ENCODE measurements around the gene PPP2CA.

PPP2CA gene

GRCh38 chr5:134206627-134207160 lies 19.2 kb downstream of the PPP2CA start:
- H3K27ac ChIP-seq, result no peak overlapping the region
- no peak for DNase-seq (ENCODE audit: low read depth, low spot score)

- no peak overlapping the region for H3K27ac ChIP-seq
- no peak for DNase-seq (ENCODE audit: low read depth, low spot score)
Observed at GRCh38 chr5:134204575-134204974, 21.3 kb downstream of the PPP2CA start.

- DNase-seq (ENCODE audit: low read depth, low spot score), result no peak
- no peak overlapping the region for H3K27ac ChIP-seq
Observed at GRCh38 chr5:134203630-134204029, 22.2 kb downstream of the PPP2CA start.

- DNase-seq (ENCODE audit: low read depth, low spot score), result no peak
Observed at GRCh38 chr5:134195666-134196065, 30.2 kb downstream of the PPP2CA start.

GRCh38 chr5:134189031-134189430 lies 36.8 kb downstream of the PPP2CA start:
- no peak for DNase-seq (ENCODE audit: low read depth, low spot score)
- no peak overlapping the region for H3K27ac ChIP-seq

More at GRCh38 chr5:134195666-134196065, 30.2 kb downstream of the PPP2CA start:
- H3K27ac ChIP-seq, result no peak overlapping the region

- no peak for DNase-seq (ENCODE audit: low read depth, low spot score)
- H3K27ac ChIP-seq, result no peak overlapping the region
Observed at GRCh38 chr5:134188092-134188491, 37.8 kb downstream of the PPP2CA start.

- H3K27ac ChIP-seq, result no peak overlapping the region
- no peak for DNase-seq (ENCODE audit: low read depth, low spot score)
Observed at GRCh38 chr5:134184155-134185135, 41.4 kb downstream of the PPP2CA start.

- H3K27ac ChIP-seq, result no peak overlapping the region
- no peak for DNase-seq (ENCODE audit: low read depth, low spot score)
Observed at GRCh38 chr5:134183481-134183880, 42.4 kb downstream of the PPP2CA start.

GRCh38 chr5:134178096-134178419 lies 47.8 kb downstream of the PPP2CA start:
- H3K27ac ChIP-seq, result peak overlapping the region; percentile 96
- DNase-seq (ENCODE audit: low read depth, low spot score), result no peak

GRCh38 chr5:134177369-134178095 lies 48.3 kb downstream of the PPP2CA start:
- DNase-seq (ENCODE audit: low read depth, low spot score), result peak; percentile 40
- peak overlapping the region; percentile 96 for H3K27ac ChIP-seq

GRCh38 chr5:134176511-134177368 lies 49.1 kb downstream of the PPP2CA start, which contains the start of gene SKP1:
SKP1 (minus strand) TSS chr5:134176950; CDS start chr5:134174022, 2,928 bp downstream.
- DNase-seq (ENCODE audit: low read depth, low spot score), result peak; percentile 39
- H3K27ac ChIP-seq, result peak within 1 kb of the TSS; percentile 96

GRCh38 chr5:134175921-134176510 lies 49.9 kb downstream of the PPP2CA start:
- H3K27ac ChIP-seq, result peak overlapping the region; percentile 96
- DNase-seq (ENCODE audit: low read depth, low spot score), result no peak

GRCh38 chr5:134174841-134175839 lies 50.7 kb downstream of the PPP2CA start:
- no peak for DNase-seq (ENCODE audit: low read depth, low spot score)
- peak overlapping the region; percentile 96 for H3K27ac ChIP-seq

- no peak for DNase-seq (ENCODE audit: low read depth, low spot score)
Observed at GRCh38 chr5:134171972-134172371, 53.9 kb downstream of the PPP2CA start.

GRCh38 chr5:134162592-134162991 lies 63.3 kb downstream of the PPP2CA start:
- DNase-seq (ENCODE audit: low read depth, low spot score), result no peak
- H3K27ac ChIP-seq, result no peak overlapping the region

More at GRCh38 chr5:134171972-134172371, 53.9 kb downstream of the PPP2CA start:
- no peak overlapping the region for H3K27ac ChIP-seq

- no peak overlapping the region for H3K27ac ChIP-seq
- DNase-seq (ENCODE audit: low read depth, low spot score), result no peak
Observed at GRCh38 chr5:134161513-134162395, 64.1 kb downstream of the PPP2CA start.

GRCh38 chr5:134153657-134154056 lies 72.2 kb downstream of the PPP2CA start:
- no peak for DNase-seq (ENCODE audit: low read depth, low spot score)
- H3K27ac ChIP-seq, result no peak overlapping the region

Measured in epithelial cell of prostate (primary cell).